NCI-H748 (cell line): ENCODE measurements around the gene LGR4.

Source experiments
- DNase-seq: peaks from one replicate; lab custom pipeline; 2025; ENCODE audit not compliant: unreplicated experiment; lab: John Stamatoyannopoulos, UW

Gene LGR4

GRCh38 chr11:27433742-27434141 is 38.8 kb downstream of the LGR4 start:
- DNase-seq: no peak

DNA sequence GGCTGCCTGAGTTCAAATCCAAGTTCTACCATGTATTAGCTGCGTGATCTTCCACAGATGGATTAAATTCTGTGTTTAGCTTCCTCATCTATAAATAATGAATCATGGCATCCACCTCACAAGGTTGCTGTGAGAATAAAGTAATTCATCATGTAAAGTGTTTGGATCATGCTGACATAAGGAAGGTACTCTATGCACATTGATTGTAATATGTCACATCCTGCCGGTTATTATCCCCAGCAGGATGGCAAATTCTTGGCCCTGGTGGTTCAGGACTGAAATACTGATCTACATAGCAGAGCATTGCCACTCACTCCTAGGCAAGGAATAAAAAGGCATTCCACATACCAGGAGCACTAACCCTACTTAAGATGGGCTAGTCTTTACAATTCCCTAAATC is 40.8 kb downstream of the LGR4 start:
- peak; percentile 29 for DNase-seq

DNA sequence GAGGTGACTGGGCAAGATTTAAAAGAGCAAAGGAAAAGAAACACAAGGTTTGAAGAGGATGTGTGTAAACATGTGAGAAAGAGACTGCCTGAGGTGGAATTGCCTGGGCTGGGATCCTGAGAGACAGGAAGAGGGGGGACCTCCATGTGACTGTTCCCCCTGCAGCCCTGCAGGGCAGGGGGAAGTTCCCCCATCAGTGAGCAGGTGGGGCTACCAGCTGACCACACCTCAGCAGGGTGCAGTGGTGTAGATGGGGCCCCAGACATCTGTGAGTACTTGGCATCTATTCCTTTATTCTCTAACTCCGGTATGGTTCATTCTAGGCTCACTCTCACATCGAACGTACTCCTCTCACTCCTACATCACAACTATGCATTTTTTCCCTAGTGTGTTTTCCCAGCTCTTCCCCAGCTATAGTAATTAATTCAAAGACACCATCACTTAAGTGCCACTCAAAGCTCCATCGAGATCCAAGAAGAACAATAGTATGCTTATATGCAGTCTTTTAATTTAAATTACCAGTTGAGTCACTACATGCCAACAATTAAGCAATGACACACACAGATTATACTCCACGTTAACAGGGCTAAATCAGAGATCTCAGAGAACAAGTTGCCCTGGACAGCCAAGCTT is 42.7 kb downstream of the LGR4 start:
- DNase-seq: peak; percentile 83

GRCh38 chr11:27427183-27427980 is 45.2 kb downstream of the LGR4 start:
- DNase-seq: no peak

- DNase-seq: no peak
These were observed 46.8 kb downstream of the LGR4 start for GRCh38 chr11:27425814-27426213.

- peak; percentile 88 for DNase-seq
These were observed 49.5 kb downstream of the LGR4 start for GRCh38 chr11:27423125-27423524.

DNA sequence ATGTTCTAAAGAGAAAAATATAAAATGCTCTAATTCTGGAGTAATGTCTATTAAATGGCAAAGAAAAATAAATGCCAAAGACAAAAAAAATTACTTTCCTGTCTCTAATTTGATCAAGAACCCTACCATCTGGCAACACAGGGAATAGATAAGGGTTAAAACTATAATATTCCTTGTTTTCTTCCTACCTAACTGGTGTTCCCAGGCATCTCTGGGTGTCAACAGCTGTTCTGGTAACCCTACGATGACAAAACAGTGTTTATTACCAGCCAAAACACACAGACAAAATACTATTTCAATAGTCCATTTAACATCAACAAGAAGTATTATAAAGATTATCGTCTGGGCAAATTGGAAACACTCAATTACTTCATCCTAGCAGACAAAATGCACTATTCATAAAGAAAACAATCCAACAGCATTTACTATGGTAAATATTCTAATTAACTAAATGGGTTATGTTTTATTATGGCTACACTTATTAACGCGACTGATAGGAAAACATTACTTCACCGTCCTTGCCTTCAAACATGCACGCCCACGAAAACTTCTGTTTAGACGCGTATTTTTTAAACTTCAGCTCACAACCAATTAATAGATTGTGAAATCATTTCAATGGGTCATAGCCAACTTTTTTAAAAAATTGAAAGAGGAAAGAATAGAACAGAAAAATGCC is 50.6 kb downstream of the LGR4 start:
- DNase-seq: peak; percentile 78

GRCh38 chr11:27420722-27421572 is 51.6 kb downstream of the LGR4 start:
- peak; percentile 81 for DNase-seq

DNA sequence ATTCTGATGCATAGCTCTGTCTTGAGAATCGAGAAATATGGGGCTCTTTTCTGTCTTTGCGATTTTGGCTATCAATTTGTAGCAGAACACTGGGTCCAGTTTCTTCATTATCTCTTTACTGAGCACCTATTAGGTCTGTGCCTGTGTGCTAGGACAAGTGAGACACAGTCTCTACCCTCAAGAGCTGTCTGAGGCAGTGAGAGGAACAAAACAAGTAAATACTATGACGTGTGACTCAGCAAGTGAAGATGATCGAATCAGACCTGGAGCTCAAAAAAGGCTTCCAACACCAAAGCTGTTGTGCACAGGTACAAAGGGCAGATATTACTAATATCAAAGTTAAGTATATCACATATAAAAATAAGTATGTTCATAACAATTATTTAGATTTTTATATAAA is 52.4 kb downstream of the LGR4 start:
- no peak for DNase-seq

- DNase-seq: peak; percentile 57
These were observed 54.2 kb downstream of the LGR4 start for GRCh38 chr11:27418356-27418755.

- DNase-seq: peak; percentile 71
These were observed 55.9 kb downstream of the LGR4 start for GRCh38 chr11:27416568-27417176.

GRCh38 chr11:27414644-27415043 is 57.9 kb downstream of the LGR4 start:
- peak; percentile 13 for DNase-seq

DNA sequence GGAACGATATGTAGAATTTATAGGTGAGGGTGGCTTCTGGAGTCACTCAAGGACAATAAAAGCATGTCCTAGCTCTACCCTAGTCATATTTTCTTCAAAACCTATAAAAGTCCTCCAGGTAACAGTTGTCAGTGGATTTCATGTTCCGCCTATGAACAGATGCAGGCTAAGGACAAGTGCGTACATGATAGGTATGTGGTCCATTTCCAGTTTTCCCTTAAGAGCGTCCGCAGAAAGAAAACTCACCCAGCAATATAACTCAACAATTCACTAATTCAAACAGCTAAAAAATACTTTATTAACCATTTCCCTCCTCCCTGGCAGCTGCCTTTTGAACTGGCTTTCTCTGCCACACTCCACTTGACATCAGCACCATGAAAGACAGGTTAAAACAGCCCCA is 59.4 kb downstream of the LGR4 start:
- no peak for DNase-seq

GRCh38 chr11:27412192-27412691 is 60.3 kb downstream of the LGR4 start:
- peak; percentile 64 for DNase-seq

GRCh38 chr11:27411328-27411727 is 61.3 kb downstream of the LGR4 start:
- no peak for DNase-seq

DNA sequence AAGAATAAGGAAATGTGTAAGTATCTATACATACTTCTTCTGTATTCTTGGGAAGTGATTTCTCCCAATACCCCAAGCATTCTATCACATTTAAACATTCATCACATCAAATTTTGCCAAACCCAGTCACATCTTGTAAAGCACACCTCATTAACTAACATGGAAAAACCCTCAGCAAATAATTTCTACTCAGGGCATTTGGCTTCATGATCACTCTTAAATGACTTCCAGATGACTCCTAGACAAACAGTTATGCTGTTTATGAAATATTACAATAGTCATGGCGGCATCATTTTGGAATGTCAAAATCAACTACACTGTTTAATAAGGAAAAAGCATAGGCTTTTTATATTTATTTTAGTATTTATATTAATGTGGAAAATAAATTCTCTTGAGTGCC is 62.3 kb downstream of the LGR4 start:
- DNase-seq: no peak

DNA sequence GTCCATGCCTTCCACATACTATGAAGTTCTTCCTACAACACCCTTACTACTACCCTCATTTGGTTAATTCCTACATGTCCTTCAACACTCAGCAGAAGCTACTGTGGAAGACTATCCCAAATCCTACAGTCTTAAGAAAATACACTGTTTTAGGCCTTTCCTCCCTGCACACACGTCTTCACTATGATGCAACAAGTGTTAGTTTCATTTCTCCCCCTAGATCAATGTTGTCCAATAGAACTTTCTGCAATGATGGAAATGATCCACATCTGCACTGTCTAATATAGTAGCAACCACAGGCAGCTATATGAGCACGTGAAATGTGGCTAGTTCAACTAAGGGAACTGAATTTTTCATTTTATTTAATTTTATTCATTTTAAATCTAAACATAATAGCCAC is 62.8 kb downstream of the LGR4 start:
- DNase-seq: no peak

DNA sequence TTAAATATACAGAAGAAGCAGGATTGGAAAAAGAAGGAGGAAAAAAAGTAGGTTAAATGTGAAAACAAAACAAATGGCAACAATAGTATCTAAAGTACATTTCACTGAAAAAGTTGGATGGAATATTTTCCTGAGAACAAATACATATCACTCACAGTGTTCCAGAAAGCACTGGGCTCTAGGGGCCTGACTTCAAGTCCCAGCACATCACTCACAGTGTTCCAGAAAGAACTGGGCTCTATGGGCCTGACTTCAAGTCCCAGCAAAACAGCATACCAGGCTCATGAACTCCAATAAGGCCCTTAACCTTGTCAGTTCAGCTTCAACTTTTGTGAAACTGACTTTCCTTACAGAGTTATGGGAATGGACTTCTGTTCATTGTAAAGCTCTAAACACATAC is 63.5 kb downstream of the LGR4 start:
- no peak for DNase-seq

DNA sequence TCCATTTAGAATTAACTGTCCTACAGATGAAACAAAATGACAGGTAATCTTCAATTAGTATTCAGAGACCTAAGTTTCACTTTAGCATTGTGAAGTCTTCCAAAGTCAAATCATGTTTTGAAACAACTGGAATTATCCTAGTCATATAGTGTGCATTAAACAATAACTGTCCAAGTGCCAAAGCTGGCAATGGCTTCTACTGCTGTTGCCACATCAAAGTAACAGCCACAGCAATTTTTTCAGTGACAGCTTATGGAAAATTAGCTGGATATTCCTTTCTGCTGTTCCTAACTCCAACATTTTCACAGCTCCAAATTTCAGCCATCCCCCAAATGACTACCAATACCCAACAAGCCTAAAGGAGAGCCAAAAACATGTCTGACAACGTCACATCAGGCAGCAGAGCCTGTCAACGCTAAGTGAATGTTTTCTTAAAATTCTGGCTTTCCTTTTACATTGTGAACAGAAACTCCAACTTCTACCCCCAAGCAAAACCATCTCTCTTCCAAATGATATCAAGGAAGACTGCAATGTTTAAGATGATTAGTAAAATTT is 64.3 kb downstream of the LGR4 start:
- DNase-seq: no peak
